ENCODE measurements around the gene C21orf58.

The C21orf58 gene

GRCh38 chr21:46274797-46275390 lies 48.8 kb downstream of the C21orf58 start:
- H3K4me3 ChIP-seq (ENCODE audit: low read depth, low read length) = no peak overlapping the region
- DNase-seq (ENCODE audit: low read depth, low spot score) = no peak
- TF ChIP-seq, protein P1, sequence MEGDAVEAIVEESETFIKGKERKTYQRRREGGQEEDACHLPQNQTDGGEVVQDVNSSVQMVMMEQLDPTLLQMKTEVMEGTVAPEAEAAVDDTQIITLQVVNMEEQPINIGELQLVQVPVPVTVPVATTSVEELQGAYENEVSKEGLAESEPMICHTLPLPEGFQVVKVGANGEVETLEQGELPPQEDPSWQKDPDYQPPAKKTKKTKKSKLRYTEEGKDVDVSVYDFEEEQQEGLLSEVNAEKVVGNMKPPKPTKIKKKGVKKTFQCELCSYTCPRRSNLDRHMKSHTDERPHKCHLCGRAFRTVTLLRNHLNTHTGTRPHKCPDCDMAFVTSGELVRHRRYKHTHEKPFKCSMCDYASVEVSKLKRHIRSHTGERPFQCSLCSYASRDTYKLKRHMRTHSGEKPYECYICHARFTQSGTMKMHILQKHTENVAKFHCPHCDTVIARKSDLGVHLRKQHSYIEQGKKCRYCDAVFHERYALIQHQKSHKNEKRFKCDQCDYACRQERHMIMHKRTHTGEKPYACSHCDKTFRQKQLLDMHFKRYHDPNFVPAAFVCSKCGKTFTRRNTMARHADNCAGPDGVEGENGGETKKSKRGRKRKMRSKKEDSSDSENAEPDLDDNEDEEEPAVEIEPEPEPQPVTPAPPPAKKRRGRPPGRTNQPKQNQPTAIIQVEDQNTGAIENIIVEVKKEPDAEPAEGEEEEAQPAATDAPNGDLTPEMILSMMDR (IDR thresholded peaks at IDR 0.05; ENCODE audit: insufficient read depth, low read length, missing control alignments) = no peak
- ChIA-PET CTCF (interaction anchor here (0.9 to 1.8 kb wide), 5 partner anchors 9 to 303 kb away, joined by 3 to 6 read pairs (median 6); partner anchors contain the start of genes MCM3AP and YBEY), POLR2A (interaction anchor here (0.6 kb wide), 1 partner anchor 11 kb away, joined by 3 read pairs; the partner anchor contains the start of gene MCM3AP)

DNA sequence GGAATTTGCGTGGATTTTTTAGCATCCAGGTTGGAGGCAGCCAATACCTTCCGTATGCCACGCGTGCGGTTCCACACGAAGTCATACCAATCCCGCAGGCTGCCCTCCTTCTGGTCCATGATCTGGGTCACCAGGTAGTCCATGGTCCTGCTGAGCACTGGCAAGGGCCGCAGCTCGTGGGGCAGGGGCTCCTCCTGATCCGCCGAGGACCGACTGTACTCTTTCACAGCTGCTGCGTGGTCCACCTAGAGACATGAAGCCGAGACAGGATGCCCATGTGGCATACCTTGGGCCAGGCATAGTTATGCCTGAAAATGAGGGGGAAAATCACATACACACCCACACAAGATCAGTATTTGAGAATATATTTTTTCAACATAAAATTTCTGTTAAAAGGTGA lies 50.3 kb downstream of the C21orf58 start:
- H3K4me3 ChIP-seq (ENCODE audit: low read depth, low read length) = no peak overlapping the region
- ChIA-PET POLR2A (no interaction called here), CTCF (no interaction called here)
- DNase-seq (ENCODE audit: low read depth, low spot score) = no peak
- TF ChIP-seq, protein P1 (IDR thresholded peaks at IDR 0.05; ENCODE audit: insufficient read depth, low read length, missing control alignments) = no peak

- ChIA-PET CTCF (no interaction called here), POLR2A (no interaction called here)
- TF ChIP-seq, protein P1 (IDR thresholded peaks at IDR 0.05; ENCODE audit: insufficient read depth, low read length, missing control alignments) = no peak
- no peak overlapping the region for H3K4me3 ChIP-seq (ENCODE audit: low read depth, low read length)
- no peak for DNase-seq (ENCODE audit: low read depth, low spot score)
These were observed 54.2 kb downstream of the C21orf58 start for GRCh38 chr21:46269466-46269865.

- no peak overlapping the region for H3K4me3 ChIP-seq (ENCODE audit: low read depth, low read length)
- DNase-seq (ENCODE audit: low read depth, low spot score) = no peak
- TF ChIP-seq, protein P1 (IDR thresholded peaks at IDR 0.05; ENCODE audit: insufficient read depth, low read length, missing control alignments) = no peak
- POLR2A ChIA-PET = no interaction called here
- CTCF ChIA-PET = interaction anchor here (1.2 kb wide), 1 partner anchor 31 kb away, joined by 3 read pairs; no protein-coding TSS in a partner anchor
These were observed 55.3 kb downstream of the C21orf58 start for GRCh38 chr21:46268371-46268770.

- DNase-seq (ENCODE audit: low read depth, low spot score) = no peak
- POLR2A ChIA-PET = no interaction called here
- H3K4me3 ChIP-seq (ENCODE audit: low read depth, low read length) = no peak overlapping the region
- TF ChIP-seq, protein P1 (IDR thresholded peaks at IDR 0.05; ENCODE audit: insufficient read depth, low read length, missing control alignments) = no peak
- CTCF ChIA-PET = interaction anchor here (1.2 kb wide), 1 partner anchor 29 kb away, joined by 3 read pairs; no protein-coding TSS in a partner anchor
These were observed 56.7 kb downstream of the C21orf58 start for GRCh38 chr21:46266946-46267345.

GRCh38 chr21:46265736-46266525 lies 57.7 kb downstream of the C21orf58 start:
- no peak overlapping the region for H3K4me3 ChIP-seq (ENCODE audit: low read depth, low read length)
- DNase-seq (ENCODE audit: low read depth, low spot score) = no peak
- TF ChIP-seq, protein P1 (IDR thresholded peaks at IDR 0.05; ENCODE audit: insufficient read depth, low read length, missing control alignments) = no peak
- ChIA-PET POLR2A (interaction anchor here (1.0 kb wide), 1 partner anchor 33 kb away, joined by 3 read pairs; no protein-coding TSS in a partner anchor), CTCF (interaction anchor here (0.8 to 1.0 kb wide), 3 partner anchors 8 to 122 kb away, joined by 3 to 4 read pairs (median 4); no protein-coding TSS in a partner anchor)
